ENCODE data around the gene TGFB2. TPM values are rescaled to one million over a fixed set of nuclear protein-coding genes. Genes with fewer than 3 reads are reported as not detected.
A peak's percentile ranks its signal among the peaks of the same experiment; 100 is the strongest.

The TGFB2 gene
- total RNA-seq, 1 experiment from 2014 or later = 2.5 TPM

GRCh38 chr1:218298398-218298797 is 46.7 kb upstream of the TGFB2 start:
- peaks cover 94% of the 10 kb centered on the region for H3K4me1 Mint-ChIP-seq
- ATAC-seq (no peak), DNase-seq (ENCODE audit: low spot score) (no peak)
- H3K9me3 Mint-ChIP-seq = no peaks in the 10 kb centered on the region
- H3K27ac Mint-ChIP-seq = peak overlapping the region; percentile 93
- TF ChIP-seq FOXJ3 (CRISPR knock-in tag; IDR thresholded peaks at IDR 0.05; ENCODE audit: borderline replicate concordance) (no peak), CREM (CRISPR knock-in tag; IDR thresholded peaks at IDR 0.05) (no peak), OVOL2 (CRISPR knock-in tag; IDR thresholded peaks at IDR 0.05; ENCODE audit: borderline replicate concordance) (no peak), SP1 (CRISPR knock-in tag; conservative IDR thresholded peaks at IDR 0.05) (no peak), ARID4B (CRISPR knock-in tag; IDR thresholded peaks at IDR 0.05; ENCODE audit: borderline replicate concordance) (no peak), MYBL2 (CRISPR knock-in tag; IDR thresholded peaks at IDR 0.05) (no peak), JUN (CRISPR knock-in tag; IDR thresholded peaks at IDR 0.05) (no peak)
- TF ChIP-seq, protein P1, sequence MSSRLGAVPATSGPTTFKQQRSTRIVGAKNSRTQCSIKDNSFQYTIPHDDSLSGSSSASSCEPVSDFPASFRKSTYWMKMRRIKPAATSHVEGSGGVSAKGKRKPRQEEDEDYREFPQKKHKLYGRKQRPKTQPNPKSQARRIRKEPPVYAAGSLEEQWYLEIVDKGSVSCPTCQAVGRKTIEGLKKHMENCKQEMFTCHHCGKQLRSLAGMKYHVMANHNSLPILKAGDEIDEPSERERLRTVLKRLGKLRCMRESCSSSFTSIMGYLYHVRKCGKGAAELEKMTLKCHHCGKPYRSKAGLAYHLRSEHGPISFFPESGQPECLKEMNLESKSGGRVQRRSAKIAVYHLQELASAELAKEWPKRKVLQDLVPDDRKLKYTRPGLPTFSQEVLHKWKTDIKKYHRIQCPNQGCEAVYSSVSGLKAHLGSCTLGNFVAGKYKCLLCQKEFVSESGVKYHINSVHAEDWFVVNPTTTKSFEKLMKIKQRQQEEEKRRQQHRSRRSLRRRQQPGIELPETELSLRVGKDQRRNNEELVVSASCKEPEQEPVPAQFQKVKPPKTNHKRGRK (CRISPR knock-in tag; IDR thresholded peaks at IDR 0.05; ENCODE audit: borderline replicate concordance) = no peak
- TF ChIP-seq, protein P2, sequence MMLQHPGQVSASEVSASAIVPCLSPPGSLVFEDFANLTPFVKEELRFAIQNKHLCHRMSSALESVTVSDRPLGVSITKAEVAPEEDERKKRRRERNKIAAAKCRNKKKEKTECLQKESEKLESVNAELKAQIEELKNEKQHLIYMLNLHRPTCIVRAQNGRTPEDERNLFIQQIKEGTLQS (CRISPR knock-in tag; conservative IDR thresholded peaks at IDR 0.05) = no peak
- no peak overlapping the region for H3K4me3 Mint-ChIP-seq
- H3K27me3 Mint-ChIP-seq (ENCODE audit: low read depth) = no peaks in the 10 kb centered on the region
- ChIA-PET POLR2A (no interaction called here), CTCF (interaction anchor here (0.6 to 1.6 kb wide), 3 partner anchors 31 to 166 kb away, joined by 3 to 7 read pairs (median 6); no protein-coding TSS in a partner anchor)
- H3K36me3 Mint-ChIP-seq = peaks cover 9% of the 10 kb centered on the region

- no peaks in the 10 kb centered on the region for H3K27me3 Mint-ChIP-seq (ENCODE audit: low read depth)
- peaks cover 5% of the 10 kb centered on the region; the same call in 1 of the 2 replicates for H3K36me3 Mint-ChIP-seq
- CTCF ChIA-PET = interaction anchor here (0.7 to 1.6 kb wide), 7 partner anchors 14 to 767 kb away, joined by 3 to 8 read pairs (median 4); partner anchors contain the start of genes RRP15 and TGFB2
- no peaks in the 10 kb centered on the region for H3K9me3 Mint-ChIP-seq
- no peak for DNase-seq (ENCODE audit: low spot score)
- POLR2A ChIA-PET = no interaction called here
- peak; percentile 23 for ATAC-seq
- peaks cover 92% of the 10 kb centered on the region for H3K4me1 Mint-ChIP-seq
- H3K4me3 Mint-ChIP-seq = peak overlapping the region; percentile 3; the same call in 1 of the 2 replicates
- peak overlapping the region; percentile 74 for H3K27ac Mint-ChIP-seq
- no peak for TF ChIP-seq RORB (CRISPR knock-in tag; IDR thresholded peaks at IDR 0.05)
- TF ChIP-seq NR1H2 (CRISPR knock-in tag; IDR thresholded peaks at IDR 0.05) = no peak
- TF ChIP-seq E2F4 (CRISPR knock-in tag; IDR thresholded peaks at IDR 0.05; ENCODE audit: borderline replicate concordance, low read depth) = no peak
- no peak for TF ChIP-seq OVOL2 (CRISPR knock-in tag; IDR thresholded peaks at IDR 0.05; ENCODE audit: borderline replicate concordance)
- TF ChIP-seq JAZF1 (CRISPR knock-in tag; IDR thresholded peaks at IDR 0.05) = no peak
- no peak for TF ChIP-seq ZNF423 (CRISPR knock-in tag; IDR thresholded peaks at IDR 0.05)
- TF ChIP-seq, protein P3, sequence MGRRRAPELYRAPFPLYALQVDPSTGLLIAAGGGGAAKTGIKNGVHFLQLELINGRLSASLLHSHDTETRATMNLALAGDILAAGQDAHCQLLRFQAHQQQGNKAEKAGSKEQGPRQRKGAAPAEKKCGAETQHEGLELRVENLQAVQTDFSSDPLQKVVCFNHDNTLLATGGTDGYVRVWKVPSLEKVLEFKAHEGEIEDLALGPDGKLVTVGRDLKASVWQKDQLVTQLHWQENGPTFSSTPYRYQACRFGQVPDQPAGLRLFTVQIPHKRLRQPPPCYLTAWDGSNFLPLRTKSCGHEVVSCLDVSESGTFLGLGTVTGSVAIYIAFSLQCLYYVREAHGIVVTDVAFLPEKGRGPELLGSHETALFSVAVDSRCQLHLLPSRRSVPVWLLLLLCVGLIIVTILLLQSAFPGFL (CRISPR knock-in tag; IDR thresholded peaks at IDR 0.05; ENCODE audit: borderline replicate concordance) = no peak
- TF ChIP-seq CDX4 (CRISPR knock-in tag; IDR thresholded peaks at IDR 0.05; ENCODE audit: borderline replicate concordance) = no peak
- no peak for TF ChIP-seq TCF7 (CRISPR knock-in tag; IDR thresholded peaks at IDR 0.05; ENCODE audit: low read depth)
- TF ChIP-seq, protein P4, sequence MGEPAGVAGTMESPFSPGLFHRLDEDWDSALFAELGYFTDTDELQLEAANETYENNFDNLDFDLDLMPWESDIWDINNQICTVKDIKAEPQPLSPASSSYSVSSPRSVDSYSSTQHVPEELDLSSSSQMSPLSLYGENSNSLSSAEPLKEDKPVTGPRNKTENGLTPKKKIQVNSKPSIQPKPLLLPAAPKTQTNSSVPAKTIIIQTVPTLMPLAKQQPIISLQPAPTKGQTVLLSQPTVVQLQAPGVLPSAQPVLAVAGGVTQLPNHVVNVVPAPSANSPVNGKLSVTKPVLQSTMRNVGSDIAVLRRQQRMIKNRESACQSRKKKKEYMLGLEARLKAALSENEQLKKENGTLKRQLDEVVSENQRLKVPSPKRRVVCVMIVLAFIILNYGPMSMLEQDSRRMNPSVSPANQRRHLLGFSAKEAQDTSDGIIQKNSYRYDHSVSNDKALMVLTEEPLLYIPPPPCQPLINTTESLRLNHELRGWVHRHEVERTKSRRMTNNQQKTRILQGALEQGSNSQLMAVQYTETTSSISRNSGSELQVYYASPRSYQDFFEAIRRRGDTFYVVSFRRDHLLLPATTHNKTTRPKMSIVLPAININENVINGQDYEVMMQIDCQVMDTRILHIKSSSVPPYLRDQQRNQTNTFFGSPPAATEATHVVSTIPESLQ (CRISPR knock-in tag; IDR thresholded peaks at IDR 0.05) = no peak
- TF ChIP-seq GTF2I (CRISPR knock-in tag; conservative IDR thresholded peaks at IDR 0.05) = no peak
- TF ChIP-seq, protein P5, sequence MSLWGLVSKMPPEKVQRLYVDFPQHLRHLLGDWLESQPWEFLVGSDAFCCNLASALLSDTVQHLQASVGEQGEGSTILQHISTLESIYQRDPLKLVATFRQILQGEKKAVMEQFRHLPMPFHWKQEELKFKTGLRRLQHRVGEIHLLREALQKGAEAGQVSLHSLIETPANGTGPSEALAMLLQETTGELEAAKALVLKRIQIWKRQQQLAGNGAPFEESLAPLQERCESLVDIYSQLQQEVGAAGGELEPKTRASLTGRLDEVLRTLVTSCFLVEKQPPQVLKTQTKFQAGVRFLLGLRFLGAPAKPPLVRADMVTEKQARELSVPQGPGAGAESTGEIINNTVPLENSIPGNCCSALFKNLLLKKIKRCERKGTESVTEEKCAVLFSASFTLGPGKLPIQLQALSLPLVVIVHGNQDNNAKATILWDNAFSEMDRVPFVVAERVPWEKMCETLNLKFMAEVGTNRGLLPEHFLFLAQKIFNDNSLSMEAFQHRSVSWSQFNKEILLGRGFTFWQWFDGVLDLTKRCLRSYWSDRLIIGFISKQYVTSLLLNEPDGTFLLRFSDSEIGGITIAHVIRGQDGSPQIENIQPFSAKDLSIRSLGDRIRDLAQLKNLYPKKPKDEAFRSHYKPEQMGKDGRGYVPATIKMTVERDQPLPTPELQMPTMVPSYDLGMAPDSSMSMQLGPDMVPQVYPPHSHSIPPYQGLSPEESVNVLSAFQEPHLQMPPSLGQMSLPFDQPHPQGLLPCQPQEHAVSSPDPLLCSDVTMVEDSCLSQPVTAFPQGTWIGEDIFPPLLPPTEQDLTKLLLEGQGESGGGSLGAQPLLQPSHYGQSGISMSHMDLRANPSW (CRISPR knock-in tag; conservative IDR thresholded peaks at IDR 0.05; ENCODE audit: low read depth) = no peak
Observed at GRCh38 chr1:218299416-218299815, 45.7 kb upstream of the TGFB2 start.

Measured in WTC11 (cell line).